ENCODE results near the gene PSME4.

PSME4 gene, protein sequence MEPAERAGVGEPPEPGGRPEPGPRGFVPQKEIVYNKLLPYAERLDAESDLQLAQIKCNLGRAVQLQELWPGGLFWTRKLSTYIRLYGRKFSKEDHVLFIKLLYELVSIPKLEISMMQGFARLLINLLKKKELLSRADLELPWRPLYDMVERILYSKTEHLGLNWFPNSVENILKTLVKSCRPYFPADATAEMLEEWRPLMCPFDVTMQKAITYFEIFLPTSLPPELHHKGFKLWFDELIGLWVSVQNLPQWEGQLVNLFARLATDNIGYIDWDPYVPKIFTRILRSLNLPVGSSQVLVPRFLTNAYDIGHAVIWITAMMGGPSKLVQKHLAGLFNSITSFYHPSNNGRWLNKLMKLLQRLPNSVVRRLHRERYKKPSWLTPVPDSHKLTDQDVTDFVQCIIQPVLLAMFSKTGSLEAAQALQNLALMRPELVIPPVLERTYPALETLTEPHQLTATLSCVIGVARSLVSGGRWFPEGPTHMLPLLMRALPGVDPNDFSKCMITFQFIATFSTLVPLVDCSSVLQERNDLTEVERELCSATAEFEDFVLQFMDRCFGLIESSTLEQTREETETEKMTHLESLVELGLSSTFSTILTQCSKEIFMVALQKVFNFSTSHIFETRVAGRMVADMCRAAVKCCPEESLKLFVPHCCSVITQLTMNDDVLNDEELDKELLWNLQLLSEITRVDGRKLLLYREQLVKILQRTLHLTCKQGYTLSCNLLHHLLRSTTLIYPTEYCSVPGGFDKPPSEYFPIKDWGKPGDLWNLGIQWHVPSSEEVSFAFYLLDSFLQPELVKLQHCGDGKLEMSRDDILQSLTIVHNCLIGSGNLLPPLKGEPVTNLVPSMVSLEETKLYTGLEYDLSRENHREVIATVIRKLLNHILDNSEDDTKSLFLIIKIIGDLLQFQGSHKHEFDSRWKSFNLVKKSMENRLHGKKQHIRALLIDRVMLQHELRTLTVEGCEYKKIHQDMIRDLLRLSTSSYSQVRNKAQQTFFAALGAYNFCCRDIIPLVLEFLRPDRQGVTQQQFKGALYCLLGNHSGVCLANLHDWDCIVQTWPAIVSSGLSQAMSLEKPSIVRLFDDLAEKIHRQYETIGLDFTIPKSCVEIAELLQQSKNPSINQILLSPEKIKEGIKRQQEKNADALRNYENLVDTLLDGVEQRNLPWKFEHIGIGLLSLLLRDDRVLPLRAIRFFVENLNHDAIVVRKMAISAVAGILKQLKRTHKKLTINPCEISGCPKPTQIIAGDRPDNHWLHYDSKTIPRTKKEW (N-terminal part only)

DNA sequence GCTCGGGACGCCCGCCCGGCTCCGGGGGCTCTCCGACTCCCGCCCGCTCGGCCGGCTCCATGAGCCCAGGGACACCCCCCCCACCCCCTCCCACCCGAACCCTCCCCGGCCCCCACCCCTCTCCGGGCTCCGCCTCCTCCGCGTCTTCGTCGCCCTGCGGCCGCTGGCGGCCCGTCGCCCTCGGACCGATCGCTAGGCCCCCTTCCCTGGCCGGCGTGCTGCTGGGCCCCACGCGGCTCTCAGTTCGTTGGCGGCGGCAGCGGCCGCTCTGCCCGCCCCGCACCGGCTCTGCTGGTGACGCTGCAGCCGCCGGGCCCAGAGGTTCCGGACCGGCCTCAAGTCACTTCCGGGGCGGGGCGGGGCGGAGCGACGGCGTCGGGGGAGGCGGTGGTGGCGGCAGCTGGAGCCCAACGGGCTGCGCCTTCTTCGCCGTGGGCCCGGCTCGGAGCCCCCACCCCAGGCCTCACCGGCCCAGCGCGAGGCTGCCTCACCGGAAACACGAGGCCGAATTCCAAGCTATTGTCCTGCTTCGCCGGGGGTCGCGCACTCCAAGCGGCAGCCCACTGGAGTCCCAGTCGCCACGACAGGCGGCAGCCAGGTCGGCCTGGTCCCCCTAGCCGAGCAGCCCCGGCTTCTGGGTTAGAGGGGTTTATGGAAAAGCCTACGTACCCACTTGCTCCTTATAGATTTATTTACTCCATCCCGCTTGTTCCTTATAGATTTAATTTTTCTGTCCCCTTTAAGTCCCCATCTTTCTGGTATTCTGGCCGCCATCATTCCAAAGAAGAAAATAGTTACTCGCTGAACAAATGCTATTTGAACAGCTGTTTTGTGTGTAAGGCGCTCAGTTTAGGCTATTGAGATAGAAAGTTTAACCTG, at the start of gene PSME4:
Gene PSME4 (minus strand): TSS at position 270 of the 879 bp plus-strand sequence. CDS start 209 bp downstream, at position 61.
- H3K4me3 ChIP-seq (ENCODE audit: low read depth, low read length) = peak within 1 kb of the TSS; percentile 94
- peak; percentile 71 for DNase-seq (ENCODE audit: low read depth)

- no peak overlapping the region for H3K4me3 ChIP-seq (ENCODE audit: low read depth, low read length)
- DNase-seq (ENCODE audit: low read depth) = peak; percentile 64
Measured at GRCh38 chr2:54015798-54016699, 45.3 kb upstream of the PSME4 start.

DNA sequence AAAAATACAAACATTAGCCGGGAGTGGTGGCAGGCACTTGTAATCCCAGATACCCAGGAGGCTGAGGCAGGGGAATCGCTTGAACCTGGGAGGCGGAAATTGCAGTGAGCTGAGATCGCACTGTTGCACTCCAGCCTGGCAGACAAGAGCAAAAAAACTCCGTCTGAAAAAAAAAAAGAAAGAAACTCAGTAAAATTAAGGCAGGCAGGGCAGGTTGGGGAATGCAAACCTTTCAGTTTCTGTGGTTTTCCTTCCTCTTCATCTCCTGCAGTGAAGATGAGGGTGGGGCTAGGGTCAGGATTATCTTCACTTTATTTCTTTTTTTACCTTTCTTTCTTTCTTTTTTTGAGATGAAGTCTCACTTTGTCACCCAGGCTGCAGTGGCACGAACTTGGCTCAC, 43.2 kb upstream of the PSME4 start:
- no peak overlapping the region for H3K4me3 ChIP-seq (ENCODE audit: low read depth, low read length)
- DNase-seq (ENCODE audit: low read depth) = no peak

DNA sequence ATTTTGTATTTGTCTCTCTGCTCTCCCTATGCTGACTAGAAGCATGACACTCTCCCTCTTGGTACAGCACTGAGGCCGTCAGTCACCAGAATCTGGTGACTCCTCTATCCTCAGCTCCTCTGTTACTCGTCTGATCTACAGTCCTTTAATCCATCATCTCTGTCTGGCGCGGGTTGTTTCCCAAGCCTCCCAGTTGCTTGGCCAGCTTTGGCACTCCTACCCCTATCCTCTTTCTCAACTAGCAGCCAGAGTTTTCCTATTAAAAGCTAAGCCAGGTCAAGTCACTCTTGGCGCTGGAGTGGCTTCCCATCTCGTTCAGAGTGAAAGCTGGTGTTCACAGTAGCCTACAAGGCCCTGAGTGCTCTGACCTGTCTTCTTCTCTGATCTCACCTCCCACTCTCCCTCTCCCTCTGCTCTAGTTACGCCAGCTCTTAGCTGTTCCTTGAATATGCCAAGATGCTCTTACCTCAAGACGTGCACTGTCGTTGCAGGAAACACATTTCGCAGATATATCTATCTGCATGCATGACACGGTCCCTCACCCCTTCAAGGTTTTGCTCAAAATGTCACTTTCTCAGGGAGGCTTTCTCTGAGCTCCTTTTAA, 41.8 kb upstream of the PSME4 start:
- no peak for DNase-seq (ENCODE audit: low read depth)
- no peak overlapping the region for H3K4me3 ChIP-seq (ENCODE audit: low read depth, low read length)

DNA sequence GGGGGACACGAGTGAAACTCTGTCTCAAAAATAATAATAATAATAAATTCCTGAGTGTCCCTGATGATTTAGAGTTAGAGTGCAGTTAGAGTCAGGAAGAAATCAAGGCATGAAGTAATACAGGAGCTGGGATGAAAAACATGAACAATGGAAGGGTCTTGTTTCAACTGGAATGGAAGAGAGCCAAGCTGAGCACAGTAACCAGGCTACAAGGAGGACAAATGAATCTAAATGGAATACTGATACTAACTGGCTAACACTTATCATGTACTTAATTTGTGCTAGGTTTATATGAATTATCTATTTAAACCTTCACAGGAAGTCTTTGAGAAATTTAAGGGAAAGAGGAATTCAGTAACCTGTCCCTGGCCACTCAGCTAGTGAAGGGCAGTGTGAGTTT, 38.8 kb upstream of the PSME4 start:
- no peak for DNase-seq (ENCODE audit: low read depth)
- no peak overlapping the region for H3K4me3 ChIP-seq (ENCODE audit: low read depth, low read length)

GRCh38 chr2:54008439-54008838, 37.6 kb upstream of the PSME4 start:
- no peak for DNase-seq (ENCODE audit: low read depth)
- no peak overlapping the region for H3K4me3 ChIP-seq (ENCODE audit: low read depth, low read length)

- no peak overlapping the region for H3K4me3 ChIP-seq (ENCODE audit: low read depth, low read length)
- no peak for DNase-seq (ENCODE audit: low read depth)
Measured at GRCh38 chr2:54000524-54000923, 29.7 kb upstream of the PSME4 start.

DNA sequence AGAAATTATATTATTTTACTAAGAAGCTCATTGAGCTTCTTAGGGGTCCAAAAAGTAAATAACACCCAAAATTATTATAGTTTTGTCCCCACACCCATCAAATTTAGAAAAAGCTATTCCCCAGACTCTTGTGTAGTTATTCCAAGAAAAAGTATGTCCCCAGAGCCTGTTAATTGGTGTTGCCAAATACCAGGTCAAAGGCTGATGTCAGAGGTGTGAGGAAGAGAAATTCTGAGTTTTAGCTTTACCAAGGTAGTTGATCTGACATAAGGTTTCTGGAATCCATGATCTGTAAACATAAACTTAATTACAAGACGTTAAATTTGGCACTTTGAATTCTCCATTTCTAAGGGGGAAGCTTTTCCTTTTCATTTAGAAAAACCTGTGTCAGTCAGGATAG, 29.3 kb upstream of the PSME4 start:
- no peak overlapping the region for H3K4me3 ChIP-seq (ENCODE audit: low read depth, low read length)
- no peak for DNase-seq (ENCODE audit: low read depth)

- H3K4me3 ChIP-seq (ENCODE audit: low read depth, low read length) = no peak overlapping the region
- no peak for DNase-seq (ENCODE audit: low read depth)
Measured at GRCh38 chr2:53998834-53999233, 28.0 kb upstream of the PSME4 start.

DNA sequence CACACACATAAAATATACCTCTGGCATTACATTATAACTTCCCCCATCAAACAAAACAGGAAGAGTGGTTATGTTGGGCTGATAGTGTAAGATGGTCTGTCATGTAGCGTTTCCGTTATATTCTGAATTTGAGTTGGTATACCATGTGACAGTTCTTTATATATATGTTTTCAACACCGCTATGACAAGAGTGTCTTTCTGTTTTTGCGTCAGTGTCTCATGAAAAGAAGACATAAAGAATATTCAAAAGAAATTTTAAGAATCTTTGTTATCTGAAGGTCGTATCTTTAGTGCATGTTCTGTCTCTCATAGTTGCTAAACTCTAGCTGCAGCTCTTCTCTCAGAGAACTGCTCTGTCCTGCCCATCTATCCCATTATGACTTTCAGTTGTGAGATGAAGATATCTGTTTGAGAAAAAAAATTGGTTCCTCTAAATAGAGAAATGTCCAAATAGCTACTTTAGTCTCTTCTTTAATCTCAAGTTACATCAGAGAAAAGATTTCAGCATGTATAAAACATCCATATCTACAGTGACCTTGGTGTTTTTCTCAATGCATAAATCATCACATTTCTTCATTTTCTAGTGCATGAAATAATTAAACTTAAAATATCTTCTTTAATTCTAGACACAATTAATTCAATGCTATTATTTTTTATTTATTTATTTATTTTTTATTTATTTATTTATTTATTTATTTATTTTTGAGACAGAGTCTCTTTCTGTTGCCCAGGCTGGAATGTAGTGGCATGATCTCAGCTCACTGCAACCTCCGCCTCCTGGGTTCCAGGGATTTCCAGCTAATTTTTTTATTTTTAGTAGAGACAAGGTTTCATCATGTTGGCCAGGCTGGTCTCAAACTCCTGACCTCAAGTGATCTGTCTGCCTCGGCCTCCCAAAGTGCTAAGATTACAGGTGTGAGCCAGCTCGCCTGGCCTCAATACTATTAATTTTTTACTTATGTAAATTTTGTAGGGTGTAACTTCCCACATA, 24.3 kb upstream of the PSME4 start:
- H3K4me3 ChIP-seq (ENCODE audit: low read depth, low read length) = no peak overlapping the region
- DNase-seq (ENCODE audit: low read depth) = no peak

DNA sequence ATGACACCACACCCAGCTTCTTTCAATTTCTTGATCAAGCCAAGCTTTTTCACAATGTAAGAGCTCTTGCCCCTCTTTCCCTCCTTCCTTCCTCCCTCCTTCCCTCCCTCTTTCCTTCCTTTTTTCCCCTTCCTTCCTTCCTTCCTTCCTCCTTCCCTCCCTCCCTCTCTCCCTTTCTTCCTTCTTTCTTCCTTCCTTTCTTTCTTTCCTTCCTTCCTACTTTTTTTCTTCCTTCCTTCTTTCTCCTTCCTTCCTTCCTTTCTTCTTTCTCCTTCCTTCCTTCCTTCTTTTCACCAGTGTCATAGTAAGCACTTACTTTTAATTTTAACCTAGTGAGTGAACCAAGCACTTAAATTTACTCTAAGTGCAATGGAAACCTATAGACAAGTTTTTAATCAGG, 21.2 kb upstream of the PSME4 start:
- DNase-seq (ENCODE audit: low read depth) = no peak
- H3K4me3 ChIP-seq (ENCODE audit: low read depth, low read length) = no peak overlapping the region

DNA sequence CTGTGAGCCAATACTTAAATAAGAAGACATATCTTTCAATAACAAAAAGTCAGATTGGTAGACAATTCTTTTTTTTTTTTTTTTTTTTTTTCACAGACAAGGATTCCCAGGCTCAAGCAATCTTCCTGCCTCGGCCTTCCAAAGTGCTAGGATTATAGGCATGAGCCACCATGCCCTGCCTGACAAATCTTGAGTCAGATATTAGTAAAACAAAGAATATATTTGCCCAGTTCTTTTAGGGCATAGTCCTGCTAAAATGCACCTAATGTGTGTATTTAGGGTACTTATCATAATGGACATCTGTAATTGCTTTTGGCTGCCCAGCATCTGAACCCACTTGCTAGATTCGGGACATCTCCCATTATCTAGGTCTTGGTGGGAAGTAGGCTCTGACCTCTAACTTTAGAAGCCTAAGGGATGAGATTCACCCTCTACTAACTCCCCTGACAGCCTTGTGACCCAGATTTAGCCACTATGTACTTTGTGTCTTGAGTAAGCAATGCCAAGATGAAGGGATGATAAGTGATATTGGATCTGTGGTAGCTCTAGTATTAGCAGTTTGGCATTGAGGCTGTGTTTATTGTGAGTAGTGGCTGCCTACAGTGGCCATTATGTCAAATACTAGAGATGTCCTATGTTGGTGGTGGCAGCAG, 18.5 kb upstream of the PSME4 start:
- DNase-seq (ENCODE audit: low read depth) = no peak
- H3K4me3 ChIP-seq (ENCODE audit: low read depth, low read length) = no peak overlapping the region

GRCh38 chr2:53987336-53987921, 16.6 kb upstream of the PSME4 start:
- DNase-seq (ENCODE audit: low read depth) = peak; percentile 27
- no peak overlapping the region for H3K4me3 ChIP-seq (ENCODE audit: low read depth, low read length)

- no peak for DNase-seq (ENCODE audit: low read depth)
Measured at GRCh38 chr2:53985646-53986045, 14.9 kb upstream of the PSME4 start.

DNA sequence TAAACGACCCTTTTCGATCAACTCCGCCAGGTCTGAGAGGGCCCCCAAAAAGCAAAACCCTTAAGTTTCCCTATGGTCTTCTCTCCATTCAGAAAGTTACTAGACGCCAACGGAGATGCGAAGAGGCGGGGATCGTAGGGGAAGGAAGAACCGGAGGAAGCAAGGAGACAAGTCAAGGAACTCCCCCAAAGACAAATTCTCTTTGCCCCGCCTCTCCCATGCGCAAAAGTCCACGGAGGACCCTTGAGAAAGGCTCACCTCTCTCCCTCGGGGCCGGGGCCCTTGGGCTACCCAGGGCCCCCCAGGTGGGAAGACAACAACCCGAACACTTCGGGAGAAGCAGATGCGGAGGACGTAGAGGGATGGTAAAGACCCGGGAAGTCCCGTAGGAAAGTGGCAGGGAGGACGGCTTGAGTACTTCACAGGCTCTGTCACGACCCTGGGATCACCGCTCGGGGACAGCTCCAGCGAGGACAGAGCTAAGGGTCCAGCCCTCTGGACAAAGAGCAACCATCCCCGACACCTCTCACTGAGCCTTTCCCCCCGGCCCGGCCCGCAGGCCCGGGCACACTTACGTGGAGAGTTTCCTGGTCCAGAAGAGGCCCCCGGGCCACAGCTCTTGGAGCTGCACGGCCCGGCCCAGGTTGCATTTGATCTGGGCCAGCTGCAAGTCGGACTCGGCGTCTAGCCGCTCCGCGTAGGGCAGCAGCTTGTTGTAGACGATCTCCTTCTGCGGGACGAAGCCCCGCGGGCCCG, 647 bp downstream of the PSME4 start:
- H3K4me3 ChIP-seq (ENCODE audit: low read depth, low read length) = peak overlapping the region; percentile 94
- no peak for DNase-seq (ENCODE audit: low read depth)

More at GRCh38 chr2:53985646-53986045, 14.9 kb upstream of the PSME4 start:
- no peak overlapping the region for H3K4me3 ChIP-seq (ENCODE audit: low read depth, low read length)

All from skeletal muscle cell (primary cell).